HepG2 (cell line): Measurements from ENCODE around the gene CARD19. TPM values are rescaled to one million over a fixed set of nuclear protein-coding genes. Genes with fewer than 3 reads are reported as not detected.

ENCODE experiments used
- ISX ChIP-seq: sonication (generic); formaldehyde crosslinking; conservative IDR thresholded peaks from 2 replicates; pipeline ENCODE4 v1.5.0; 2020; ENCODE audit warnings: missing genetic modification reagents
- NFE2 ChIP-seq: sonication (generic); formaldehyde crosslinking; IDR thresholded peaks from 2 replicates; pipeline ENCODE4 v1.4.0; 2020; ENCODE audit warnings: missing genetic modification reagents
- NFIB ChIP-seq: sonication (generic); formaldehyde crosslinking; IDR thresholded peaks from 2 replicates; pipeline ENCODE4 v1.9.0; 2021; ENCODE audit warnings: missing genetic modification reagents, mild to moderate bottlenecking, borderline replicate concordance
- NR1H2 ChIP-seq: sonication (generic); formaldehyde crosslinking; IDR thresholded peaks from 2 replicates; pipeline ENCODE4 v1.8.1; 2022; ENCODE audit warnings: low read depth, missing genetic modification reagents, borderline replicate concordance
- PRPF4 ChIP-seq: fragments of 200-400 bp; formaldehyde crosslinking; IDR thresholded peaks from 2 replicates; pipeline ENCODE4 v1.6.1; 2016; ENCODE audit warnings: low read length, low read depth; ENCODE audit not compliant: poor library complexity, severe bottlenecking
- SNRNP70 ChIP-seq: fragments of 200-400 bp; formaldehyde crosslinking; IDR thresholded peaks from 2 replicates; pipeline ENCODE4 v1.6.1; 2017; ENCODE audit warnings: mild to moderate bottlenecking, low read depth, low read length, moderate library complexity
- ZNF251 ChIP-seq: sonication (generic); formaldehyde crosslinking; IDR thresholded peaks from 2 replicates; pipeline ENCODE4 v1.9.0; 2021; ENCODE audit warnings: mild to moderate bottlenecking, missing genetic modification reagents
- ZNF292 ChIP-seq: sonication (generic); formaldehyde crosslinking; IDR thresholded peaks from 2 replicates; pipeline ENCODE4 v1.8.1; 2022; ENCODE audit warnings: mild to moderate bottlenecking, low read depth, missing genetic modification reagents, borderline replicate concordance
- ZNF549 ChIP-seq: sonication (generic); formaldehyde crosslinking; IDR thresholded peaks from 2 replicates; pipeline ENCODE4 v1.5.0; 2020; ENCODE audit warnings: missing genetic modification reagents
- polyA plus RNA-seq, 8 experiments: library from polyadenylated mRNA; depleted of rRNA in 3 of 8; stranded (reverse) in 7 of 8; unstranded in 1 of 8; fragments of >200 nt; fragmentation: Illumina TruSeq in 4 of 8; extraction: Trizol in 4 of 8; gene quantifications; 2 replicates each; pipeline versions ENCODE4 v1.2.1 to v1.2.3, GENCODE V29; 2011 to 2016; ENCODE audit warnings: low read depth in 4 of 8, missing spikeins in 1 of 8, mixed read lengths in 1 of 8; ENCODE audit not compliant: insufficient read depth in 1 of 8
- total RNA-seq, 5 experiments: library from RNA; depleted of rRNA; stranded (reverse); fragments of >200 nt; fragmentation: Illumina TruSeq; extraction: Trizol; gene quantifications; 2 replicates each; pipeline ENCODE4 v1.2.3, GENCODE V29; 2016; ENCODE audit warnings: low read depth in 1 of 5
- TF ChIP-seq, protein P1 (sequence below): sonication (generic); formaldehyde crosslinking; IDR thresholded peaks from 2 replicates; pipeline ENCODE4 v1.4.0; 2020; ENCODE audit warnings: mild to moderate bottlenecking, missing genetic modification reagents, borderline replicate concordance
- TF ChIP-seq, protein P2 (sequence below): sonication (generic); formaldehyde crosslinking; IDR thresholded peaks from 2 replicates; pipeline ENCODE4 v1.8.0; 2022; ENCODE audit warnings: missing genetic modification reagents, mild to moderate bottlenecking, moderate library complexity, borderline replicate concordance
- TF ChIP-seq, protein P3 (sequence below): sonication (generic); formaldehyde crosslinking; IDR thresholded peaks from 2 replicates; pipeline ENCODE4 v1.5.0; 2020; ENCODE audit warnings: missing genetic modification reagents, mild to moderate bottlenecking, borderline replicate concordance
- TF ChIP-seq, protein P4 (sequence below): sonication (generic); formaldehyde crosslinking; IDR thresholded peaks from 2 replicates; pipeline ENCODE4 v1.5.1; 2020; ENCODE audit warnings: missing genetic modification reagents, mild to moderate bottlenecking, borderline replicate concordance

Gene CARD19
- total and polyA plus RNA-seq, 2 of the 13 experiments (the other 11 are each of a cell fraction or from before 2014, with no cell fraction given): 18.4 to 47.2 TPM

DNA sequence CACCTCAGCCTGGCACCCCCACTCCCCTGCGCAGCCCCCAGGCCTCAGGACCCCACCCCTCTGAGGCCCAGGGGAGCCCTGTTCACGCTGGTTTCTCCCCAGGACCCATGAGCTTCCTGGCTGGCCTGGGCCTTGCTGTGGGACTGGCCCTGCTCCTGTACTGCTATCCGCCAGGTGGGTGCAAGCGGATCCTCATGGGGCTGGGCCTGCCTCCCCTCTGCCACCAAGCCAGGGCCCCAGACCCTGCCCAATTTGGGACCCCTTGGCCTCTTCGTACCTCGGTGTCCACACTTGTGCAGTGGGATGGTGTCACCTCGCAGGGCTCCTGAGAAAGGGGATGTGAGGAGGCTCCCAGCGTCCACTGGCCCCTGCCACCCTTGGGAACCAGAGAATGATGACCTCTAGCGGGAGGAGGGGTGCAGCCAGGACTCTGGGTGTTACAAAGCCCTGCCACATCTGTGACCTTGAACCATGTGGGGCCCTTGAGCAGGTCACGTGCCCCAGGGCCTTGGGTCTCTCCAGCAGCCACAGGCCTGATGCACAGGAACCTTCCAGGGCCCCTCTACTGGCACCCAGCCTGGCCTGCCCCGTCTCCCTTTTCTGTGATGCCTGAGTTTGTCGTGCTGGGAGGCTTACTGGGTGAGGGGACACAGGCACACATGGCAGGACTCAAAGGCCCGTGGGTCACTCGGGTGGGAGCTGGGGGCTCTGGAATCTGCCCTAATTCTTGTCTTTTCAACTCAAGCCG lies 16.3 kb downstream of the CARD19 start (continued):
- TF ChIP-seq NFIB (CRISPR knock-in tag) (no peak), PRPF4 (no peak), ZNF292 (CRISPR knock-in tag) (peak; percentile 78; the same call in 1 of the 2 replicates), SNRNP70 (no peak), ZNF251 (CRISPR knock-in tag) (0 out of 2 replicates have a peak, but pooled peaks have one; percentile 25), NFE2 (CRISPR knock-in tag) (no peak), ISX (CRISPR knock-in tag) (no peak), NR1H2 (CRISPR knock-in tag) (no peak), ZNF549 (no peak)
- TF ChIP-seq, protein P1, sequence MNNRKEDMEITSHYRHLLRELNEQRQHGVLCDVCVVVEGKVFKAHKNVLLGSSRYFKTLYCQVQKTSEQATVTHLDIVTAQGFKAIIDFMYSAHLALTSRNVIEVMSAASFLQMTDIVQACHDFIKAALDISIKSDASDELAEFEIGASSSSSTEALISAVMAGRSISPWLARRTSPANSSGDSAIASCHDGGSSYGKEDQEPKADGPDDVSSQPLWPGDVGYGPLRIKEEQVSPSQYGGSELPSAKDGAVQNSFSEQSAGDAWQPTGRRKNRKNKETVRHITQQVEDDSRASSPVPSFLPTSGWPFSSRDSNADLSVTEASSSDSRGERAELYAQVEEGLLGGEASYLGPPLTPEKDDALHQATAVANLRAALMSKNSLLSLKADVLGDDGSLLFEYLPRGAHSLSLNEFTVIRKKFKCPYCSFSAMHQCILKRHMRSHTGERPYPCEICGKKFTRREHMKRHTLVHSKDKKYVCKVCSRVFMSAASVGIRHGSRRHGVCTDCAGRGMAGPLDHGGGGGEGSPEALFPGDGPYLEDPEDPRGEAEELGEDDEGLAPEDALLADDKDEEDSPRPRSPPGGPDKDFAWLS (CRISPR knock-in tag): no peak
- TF ChIP-seq, protein P2, sequence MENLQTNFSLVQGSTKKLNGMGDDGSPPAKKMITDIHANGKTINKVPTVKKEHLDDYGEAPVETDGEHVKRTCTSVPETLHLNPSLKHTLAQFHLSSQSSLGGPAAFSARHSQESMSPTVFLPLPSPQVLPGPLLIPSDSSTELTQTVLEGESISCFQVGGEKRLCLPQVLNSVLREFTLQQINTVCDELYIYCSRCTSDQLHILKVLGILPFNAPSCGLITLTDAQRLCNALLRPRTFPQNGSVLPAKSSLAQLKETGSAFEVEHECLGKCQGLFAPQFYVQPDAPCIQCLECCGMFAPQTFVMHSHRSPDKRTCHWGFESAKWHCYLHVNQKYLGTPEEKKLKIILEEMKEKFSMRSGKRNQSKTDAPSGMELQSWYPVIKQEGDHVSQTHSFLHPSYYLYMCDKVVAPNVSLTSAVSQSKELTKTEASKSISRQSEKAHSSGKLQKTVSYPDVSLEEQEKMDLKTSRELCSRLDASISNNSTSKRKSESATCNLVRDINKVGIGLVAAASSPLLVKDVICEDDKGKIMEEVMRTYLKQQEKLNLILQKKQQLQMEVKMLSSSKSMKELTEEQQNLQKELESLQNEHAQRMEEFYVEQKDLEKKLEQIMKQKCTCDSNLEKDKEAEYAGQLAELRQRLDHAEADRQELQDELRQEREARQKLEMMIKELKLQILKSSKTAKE: peak; percentile 77; the same call in 1 of the 2 replicates
- TF ChIP-seq, protein P3, sequence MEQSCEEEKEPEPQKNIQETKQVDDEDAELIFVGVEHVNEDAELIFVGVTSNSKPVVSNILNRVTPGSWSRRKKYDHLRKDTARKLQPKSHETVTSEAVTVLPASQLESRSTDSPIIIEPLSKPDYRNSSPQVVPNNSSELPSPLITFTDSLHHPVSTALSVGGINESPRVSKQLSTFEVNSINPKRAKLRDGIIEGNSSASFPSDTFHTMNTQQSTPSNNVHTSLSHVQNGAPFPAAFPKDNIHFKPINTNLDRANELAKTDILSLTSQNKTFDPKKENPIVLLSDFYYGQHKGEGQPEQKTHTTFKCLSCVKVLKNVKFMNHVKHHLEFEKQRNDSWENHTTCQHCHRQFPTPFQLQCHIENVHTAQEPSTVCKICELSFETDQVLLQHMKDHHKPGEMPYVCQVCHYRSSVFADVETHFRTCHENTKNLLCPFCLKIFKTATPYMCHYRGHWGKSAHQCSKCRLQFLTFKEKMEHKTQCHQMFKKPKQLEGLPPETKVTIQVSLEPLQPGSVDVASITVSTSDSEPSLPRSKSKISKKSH (CRISPR knock-in tag): no peak; the same call in 1 of the 2 replicates
- TF ChIP-seq, protein P4, sequence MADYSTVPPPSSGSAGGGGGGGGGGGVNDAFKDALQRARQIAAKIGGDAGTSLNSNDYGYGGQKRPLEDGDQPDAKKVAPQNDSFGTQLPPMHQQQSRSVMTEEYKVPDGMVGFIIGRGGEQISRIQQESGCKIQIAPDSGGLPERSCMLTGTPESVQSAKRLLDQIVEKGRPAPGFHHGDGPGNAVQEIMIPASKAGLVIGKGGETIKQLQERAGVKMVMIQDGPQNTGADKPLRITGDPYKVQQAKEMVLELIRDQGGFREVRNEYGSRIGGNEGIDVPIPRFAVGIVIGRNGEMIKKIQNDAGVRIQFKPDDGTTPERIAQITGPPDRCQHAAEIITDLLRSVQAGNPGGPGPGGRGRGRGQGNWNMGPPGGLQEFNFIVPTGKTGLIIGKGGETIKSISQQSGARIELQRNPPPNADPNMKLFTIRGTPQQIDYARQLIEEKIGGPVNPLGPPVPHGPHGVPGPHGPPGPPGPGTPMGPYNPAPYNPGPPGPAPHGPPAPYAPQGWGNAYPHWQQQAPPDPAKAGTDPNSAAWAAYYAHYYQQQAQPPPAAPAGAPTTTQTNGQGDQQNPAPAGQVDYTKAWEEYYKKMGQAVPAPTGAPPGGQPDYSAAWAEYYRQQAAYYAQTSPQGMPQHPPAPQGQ (CRISPR knock-in tag): no peak
